Activated CD4-positive, alpha-beta T cell treated with anti-CD3 and anti-CD28 coated beads for 24 hours (primary cell): ENCODE data around the gene RHOB.
"Not testable (repeated sequence)": the region's sequence is repeated elsewhere in the genome, so short reads cannot be mapped to it uniquely, and the experiment has no call there.

ENCODE experiments used
- DNase-seq, 2 donors: peaks; one replicate each; pipeline ENCODE4 v3.0.0-alpha.2; 2020; ENCODE audit warnings: low read depth in 2 of 2

The RHOB gene

GRCh38 chr2:20446917-20447436 lies at the start of gene RHOB:
Gene RHOB, plus strand, starts transcription at chr2:20447074. Its CDS starts 392 bp downstream, at chr2:20447466.
- DNase-seq: peak; percentile 76 to 78

GRCh38 chr2:20397811-20398447 lies 48.9 kb upstream of the RHOB start:
- no peak for DNase-seq

- no peak for DNase-seq
These were observed 47.8 kb upstream of the RHOB start for GRCh38 chr2:20398956-20399567.

- DNase-seq: no peak
These were observed 46.6 kb upstream of the RHOB start for GRCh38 chr2:20400306-20400705.

- DNase-seq: no peak
These were observed 45.9 kb upstream of the RHOB start for GRCh38 chr2:20400787-20401488.

- DNase-seq: no peak
These were observed 45.4 kb upstream of the RHOB start for GRCh38 chr2:20401489-20401835.

- DNase-seq: no peak
These were observed 43.0 kb upstream of the RHOB start for GRCh38 chr2:20403774-20404312.

- no peak for DNase-seq
These were observed 41.9 kb upstream of the RHOB start for GRCh38 chr2:20404950-20405349.

- DNase-seq: no peak
These were observed 37.8 kb upstream of the RHOB start for GRCh38 chr2:20409039-20409438.

GRCh38 chr2:20410556-20411277 lies 36.2 kb upstream of the RHOB start:
- DNase-seq: no peak

- DNase-seq: peak; percentile 63 to 74
These were observed 35.4 kb upstream of the RHOB start for GRCh38 chr2:20411361-20411894.

- no peak for DNase-seq
These were observed 32.1 kb upstream of the RHOB start for GRCh38 chr2:20414806-20415205.

- DNase-seq: no peak
These were observed 31.4 kb upstream of the RHOB start for GRCh38 chr2:20415511-20415918.

- no peak for DNase-seq
These were observed 30.2 kb upstream of the RHOB start for GRCh38 chr2:20416723-20417122.

- not testable (repeated sequence) for DNase-seq
These were observed 29.5 kb upstream of the RHOB start for GRCh38 chr2:20417230-20417821.

GRCh38 chr2:20418519-20418918 lies 28.4 kb upstream of the RHOB start:
- no peak for DNase-seq

- no peak for DNase-seq
These were observed 27.8 kb upstream of the RHOB start for GRCh38 chr2:20419007-20419576.

- DNase-seq: no peak
These were observed 27.1 kb upstream of the RHOB start for GRCh38 chr2:20419752-20420151.

- no peak for DNase-seq
These were observed 25.4 kb upstream of the RHOB start for GRCh38 chr2:20421336-20421987.

GRCh38 chr2:20421988-20422370 lies 24.9 kb upstream of the RHOB start:
- no peak for DNase-seq
